GM12865 (cell line): ENCODE results near the gene RAMACL.

Experiments
- DNase-seq: peaks from one replicate; pipeline ENCODE4 v3.0.0; 2010; ENCODE audit warnings: low read depth
- H3K4me3 ChIP-seq: 2 replicates; pipeline ENCODE4 v1.5.1; 2011; ENCODE audit warnings: mild to moderate bottlenecking, low read depth, low read length, control low read depth
- CTCF ChIP-seq: IDR thresholded peaks from 2 replicates; pipeline ENCODE4 v1.5.1; 2011; ENCODE audit warnings: low read length, control low read depth, low read depth, inconsistent platforms; ENCODE audit not compliant: insufficient read depth; ENCODE audit errors: missing control alignments

Gene RAMACL

GRCh38 chr6:166578536-166579236 is 7.8 kb downstream of the RAMACL start:
- H3K4me3 ChIP-seq: no peak overlapping the region
- no peak for TF ChIP-seq CTCF
- no peak for DNase-seq

- no peak for DNase-seq
- no peak for TF ChIP-seq CTCF
Measured at GRCh38 chr6:166575205-166575604, 11.3 kb downstream of the RAMACL start.

GRCh38 chr6:166573511-166574216 is 12.8 kb downstream of the RAMACL start:
- no peak for TF ChIP-seq CTCF
- DNase-seq: no peak
- no peak overlapping the region for H3K4me3 ChIP-seq

More at GRCh38 chr6:166575205-166575604, 11.3 kb downstream of the RAMACL start:
- H3K4me3 ChIP-seq: no peak overlapping the region

GRCh38 chr6:166572370-166573261 is 13.9 kb downstream of the RAMACL start:
- DNase-seq: no peak
- no peak overlapping the region for H3K4me3 ChIP-seq
- TF ChIP-seq CTCF: no peak

GRCh38 chr6:166570929-166571713 is 15.4 kb downstream of the RAMACL start:
- no peak for TF ChIP-seq CTCF
- no peak for DNase-seq
- no peak overlapping the region for H3K4me3 ChIP-seq

- no peak for TF ChIP-seq CTCF
- no peak for DNase-seq
- no peak overlapping the region for H3K4me3 ChIP-seq
Measured at GRCh38 chr6:166569206-166569605, 17.3 kb downstream of the RAMACL start.
